WTC11 (cell line): ENCODE measurements around the gene GATB. TPM values are rescaled to one million over a fixed set of nuclear protein-coding genes. Genes with fewer than 3 reads are reported as not detected.

Source experiments
- ATAC-seq: fragments of 200-7000 bp; cut with Tn5 transposase; 2 replicates; pipeline ENCODE4 v1.10.0; 2021; ENCODE audit warnings: mild to moderate bottlenecking, moderate library complexity
- CTCF ChIA-PET: fragments of 300-600 bp; sonication (Branson Sonifier 250); formaldehyde crosslinking; loops from one replicate; lab custom pipeline; 2021; ENCODE audit warnings: antibody characterized with exemption; lab: Charles Lee
- POLR2A ChIA-PET: fragments of 350-600 bp; sonication (Branson Sonifier 250); formaldehyde crosslinking; loops from one replicate; lab custom pipeline; 2021; ENCODE audit warnings: antibody characterized with exemption; lab: Charles Lee
- DNase-seq: peaks from one replicate; pipeline ENCODE4 v3.0.0; 2021; ENCODE audit warnings: low spot score
- H3K27ac Mint-ChIP-seq: 2 replicates; pipeline ENCODE4 v1.8.0; 2021; ENCODE audit warnings: mixed read lengths
- H3K27me3 Mint-ChIP-seq: 2 replicates; pipeline ENCODE4 v1.8.0; 2021; ENCODE audit warnings: low read depth, mild to moderate bottlenecking, moderate library complexity, mixed read lengths
- H3K36me3 Mint-ChIP-seq: 2 replicates; pipeline ENCODE4 v1.8.0; 2021; ENCODE audit warnings: mixed read lengths
- H3K4me1 Mint-ChIP-seq: 2 replicates; pipeline ENCODE4 v1.8.0; 2022; ENCODE audit warnings: mixed read lengths
- H3K4me3 Mint-ChIP-seq: 2 replicates; pipeline ENCODE4 v1.8.0; 2021; ENCODE audit warnings: mild to moderate bottlenecking, moderate library complexity, mixed read lengths
- H3K9me3 Mint-ChIP-seq: 2 replicates; pipeline ENCODE4 v1.8.0; 2021; ENCODE audit warnings: mixed read lengths
- ATF2 ChIP-seq: sonication (generic); formaldehyde crosslinking; IDR thresholded peaks from 2 replicates; pipeline ENCODE4 v1.8.1; 2022; ENCODE audit warnings: low read depth, missing genetic modification reagents, borderline replicate concordance
- CTCF ChIP-seq: fragments of 200-600 bp; IDR thresholded peaks from 2 replicates; pipeline ENCODE4 v1.8.0; 2022; ENCODE audit warnings: antibody characterized with exemption
- E2F5 ChIP-seq: sonication (generic); formaldehyde crosslinking; IDR thresholded peaks from 2 replicates; pipeline ENCODE4 v1.8.1; 2022; ENCODE audit warnings: mild to moderate bottlenecking, moderate library complexity, missing genetic modification reagents
- ERG ChIP-seq: fragments of 250-450 bp; sonication (Bioruptor Pico); IDR thresholded peaks from 2 replicates; pipeline ENCODE4 v1.8.0; 2021; ENCODE audit warnings: mild to moderate bottlenecking
- ESRRA ChIP-seq: sonication (generic); formaldehyde crosslinking; IDR thresholded peaks from 2 replicates; pipeline ENCODE4 v1.8.1; 2022; ENCODE audit warnings: mild to moderate bottlenecking, missing genetic modification reagents, borderline replicate concordance
- FOXK1 ChIP-seq: sonication (generic); formaldehyde crosslinking; IDR thresholded peaks from 2 replicates; pipeline ENCODE4 v1.8.0; 2022; ENCODE audit warnings: mild to moderate bottlenecking, moderate library complexity, missing genetic modification reagents
- FOXP4 ChIP-seq: sonication (generic); formaldehyde crosslinking; IDR thresholded peaks from 2 replicates; pipeline ENCODE4 v1.8.0; 2022; ENCODE audit warnings: mild to moderate bottlenecking, missing genetic modification reagents
- GRHL2 ChIP-seq: fragments of 250-450 bp; sonication (Bioruptor Pico); IDR thresholded peaks from 2 replicates; pipeline ENCODE4 v1.8.0; 2022; ENCODE audit warnings: mild to moderate bottlenecking, moderate library complexity; ENCODE audit not compliant: insufficient replicate concordance, severe bottlenecking
- IRF2 ChIP-seq: sonication (generic); formaldehyde crosslinking; IDR thresholded peaks from 2 replicates; pipeline ENCODE4 v1.8.0; 2022; ENCODE audit warnings: low read depth, missing genetic modification reagents, borderline replicate concordance
- KAT7 ChIP-seq: sonication (generic); formaldehyde crosslinking; IDR thresholded peaks from 2 replicates; pipeline ENCODE4 v1.8.1; 2023; ENCODE audit warnings: missing genetic modification reagents, mild to moderate bottlenecking, borderline replicate concordance
- NFE2L1 ChIP-seq: sonication (generic); formaldehyde crosslinking; IDR thresholded peaks from 2 replicates; pipeline ENCODE4 v1.8.1; 2023; ENCODE audit warnings: missing genetic modification reagents
- NR3C1 ChIP-seq: sonication (generic); formaldehyde crosslinking; conservative IDR thresholded peaks from 2 replicates; pipeline ENCODE4 v1.8.1; 2023; ENCODE audit warnings: low read depth, mild to moderate bottlenecking, missing genetic modification reagents
- OVOL2 ChIP-seq: fragments of 250-450 bp; sonication (Bioruptor Pico); IDR thresholded peaks from 2 replicates; pipeline ENCODE4 v1.9.0; 2021; ENCODE audit warnings: mild to moderate bottlenecking, borderline replicate concordance
- PREB ChIP-seq: sonication (generic); formaldehyde crosslinking; IDR thresholded peaks from 2 replicates; pipeline ENCODE4 v1.8.1; 2022; ENCODE audit warnings: mild to moderate bottlenecking, missing genetic modification reagents, moderate library complexity, borderline replicate concordance
- PRRX2 ChIP-seq: fragments of 250-450 bp; sonication (Bioruptor Pico); IDR thresholded peaks from 2 replicates; pipeline ENCODE4 v1.8.0; 2021; ENCODE audit warnings: mild to moderate bottlenecking
- RELA ChIP-seq: sonication (generic); formaldehyde crosslinking; IDR thresholded peaks from 2 replicates; pipeline ENCODE4 v1.8.1; 2022; ENCODE audit warnings: missing genetic modification reagents, mild to moderate bottlenecking, borderline replicate concordance
- SOX15 ChIP-seq: fragments of 250-450 bp; sonication (Bioruptor Pico); IDR thresholded peaks from 2 replicates; pipeline ENCODE4 v1.9.0; 2021; ENCODE audit warnings: mild to moderate bottlenecking
- TCF7 ChIP-seq: sonication (generic); formaldehyde crosslinking; IDR thresholded peaks from 2 replicates; pipeline ENCODE4 v1.8.0; 2022; ENCODE audit warnings: mild to moderate bottlenecking, low read depth, missing genetic modification reagents, moderate library complexity
- TEAD1 ChIP-seq: sonication (generic); formaldehyde crosslinking; IDR thresholded peaks from 2 replicates; pipeline ENCODE4 v1.8.0; 2022; ENCODE audit warnings: mild to moderate bottlenecking, missing genetic modification reagents
- TEAD4 ChIP-seq: sonication (generic); formaldehyde crosslinking; IDR thresholded peaks from 2 replicates; pipeline ENCODE4 v1.8.0; 2022; ENCODE audit warnings: mild to moderate bottlenecking, missing genetic modification reagents
- TP53 ChIP-seq: sonication (generic); formaldehyde crosslinking; IDR thresholded peaks from 2 replicates; pipeline ENCODE4 v1.8.1; 2023; ENCODE audit warnings: mild to moderate bottlenecking, missing genetic modification reagents
- ZBTB21 ChIP-seq: sonication (generic); formaldehyde crosslinking; IDR thresholded peaks from 2 replicates; pipeline ENCODE4 v1.8.1; 2023; ENCODE audit warnings: mild to moderate bottlenecking, missing genetic modification reagents, borderline replicate concordance
- ZNF396 ChIP-seq: fragments of 250-450 bp; sonication (Bioruptor Pico); IDR thresholded peaks from 2 replicates; pipeline ENCODE4 v1.8.0; 2021; ENCODE audit warnings: mild to moderate bottlenecking, moderate library complexity, borderline replicate concordance
- total RNA-seq: library from RNA; stranded (reverse); gene quantifications from 3 replicates; pipeline ENCODE4 v1.2.3, GENCODE V29; 2021

Gene GATB
- total RNA-seq, 1 experiment from 2014 or later: 22.7 TPM

- TF ChIP-seq ERG (CRISPR knock-in tag) (no peak), CTCF (no peak), E2F5 (no peak), RELA (no peak), ESRRA (no peak), TEAD1 (CRISPR knock-in tag) (no peak), IRF2 (no peak), TEAD4 (CRISPR knock-in tag) (no peak)
Observed at GRCh38 chr4:151728679-151729078, 32.1 kb downstream of the GATB start (continued).

GRCh38 chr4:151728006-151728405 lies 32.8 kb downstream of the GATB start:
- H3K27ac Mint-ChIP-seq: no peak overlapping the region
- no peak overlapping the region for H3K4me3 Mint-ChIP-seq
- DNase-seq (no peak), ATAC-seq (no peak)
- ChIA-PET CTCF (no interaction called here), POLR2A (interaction anchor here (1.0 kb wide), 1 partner anchor 11 kb away, joined by 5 read pairs; no protein-coding TSS in a partner anchor)
- H3K36me3 Mint-ChIP-seq: peaks cover 17% of the 10 kb centered on the region
- no peaks in the 10 kb centered on the region for H3K27me3 Mint-ChIP-seq
- peaks cover 6% of the 10 kb centered on the region for H3K4me1 Mint-ChIP-seq
- no peak for TF ChIP-seq TP53
- no peak for TF ChIP-seq OVOL2
- TF ChIP-seq ATF2: no peak
- no peak for TF ChIP-seq ZNF396
- TF ChIP-seq GRHL2 (CRISPR knock-in tag): no peak
- no peak for TF ChIP-seq FOXK1 (CRISPR knock-in tag)
- TF ChIP-seq RELA: no peak
- TF ChIP-seq ZBTB21 (CRISPR knock-in tag): no peak
- no peak for TF ChIP-seq TCF7 (CRISPR knock-in tag)
- peaks cover 6% of the 10 kb centered on the region for H3K9me3 Mint-ChIP-seq

GRCh38 chr4:151727365-151727764 lies 33.4 kb downstream of the GATB start:
- ATAC-seq: no peak
- CTCF ChIA-PET: no interaction called here

More at GRCh38 chr4:151727365-151727764, 33.4 kb downstream of the GATB start:
- peaks cover 17% of the 10 kb centered on the region for H3K36me3 Mint-ChIP-seq
- no peaks in the 10 kb centered on the region for H3K27me3 Mint-ChIP-seq
- no peak overlapping the region for H3K4me3 Mint-ChIP-seq
- TF ChIP-seq NR3C1 (CRISPR knock-in tag) (no peak), SOX15 (no peak), FOXP4 (CRISPR knock-in tag) (no peak), FOXK1 (CRISPR knock-in tag) (no peak), NFE2L1 (CRISPR knock-in tag) (no peak), PRRX2 (CRISPR knock-in tag) (no peak), PREB (CRISPR knock-in tag) (no peak), KAT7 (CRISPR knock-in tag) (no peak)
- DNase-seq: no peak
- peaks cover 6% of the 10 kb centered on the region for H3K4me1 Mint-ChIP-seq
- peaks cover 6% of the 10 kb centered on the region for H3K9me3 Mint-ChIP-seq
- H3K27ac Mint-ChIP-seq: no peak overlapping the region
- POLR2A ChIA-PET: interaction anchor here (1.0 kb wide), 1 partner anchor 11 kb away, joined by 5 read pairs; no protein-coding TSS in a partner anchor
